NCI-H146 treated with DMSO at 0.1 percent for 48 hours (cell line): Measurements from ENCODE around the gene EIF2B1.

ENCODE experiments used
- DNase-seq: peaks from one replicate; lab custom pipeline; 2025; ENCODE audit not compliant: unreplicated experiment; lab: John Stamatoyannopoulos, UW

EIF2B1 gene

GRCh38 chr12:123571343-123571813 lies 62.1 kb downstream of the EIF2B1 start:
- DNase-seq: no peak
